ENCODE measurements around the gene GTF2E1.
"Not testable (repeated sequence)": the region's sequence is repeated elsewhere in the genome, so short reads cannot be mapped to it uniquely, and the experiment has no call there.

Gene GTF2E1

GRCh38 chr3:120742198-120742848, at the start of gene GTF2E1, which contains the start of gene RABL3:
Gene GTF2E1 (plus strand): TSS chr3:120742744. CDS start chr3:120750553, 7,809 bp downstream.
Gene RABL3 (minus strand): TSS chr3:120742516. CDS start chr3:120742507, 9 bp downstream.
- DNase-seq (ENCODE audit: low read depth in 2 of 2, low spot score in 1 of 2) = peak; percentile 95 to 97

GRCh38 chr3:120693439-120694171, 48.9 kb upstream of the GTF2E1 start:
- DNase-seq (ENCODE audit: low read depth in 2 of 2, low spot score in 1 of 2) = no peak

GRCh38 chr3:120699333-120699732, 43.2 kb upstream of the GTF2E1 start:
- no peak for DNase-seq (ENCODE audit: low read depth in 2 of 2, low spot score in 1 of 2)

- no peak for DNase-seq (ENCODE audit: low read depth in 2 of 2, low spot score in 1 of 2)
These were observed 36.5 kb upstream of the GTF2E1 start for GRCh38 chr3:120705884-120706582.

- DNase-seq (ENCODE audit: low read depth in 2 of 2, low spot score in 1 of 2) = no peak
These were observed 35.6 kb upstream of the GTF2E1 start for GRCh38 chr3:120706950-120707349.

- DNase-seq (ENCODE audit: low read depth in 2 of 2, low spot score in 1 of 2) = no peak
These were observed 34.1 kb upstream of the GTF2E1 start for GRCh38 chr3:120708408-120708807.

GRCh38 chr3:120710369-120710768, 32.2 kb upstream of the GTF2E1 start:
- DNase-seq (ENCODE audit: low read depth in 2 of 2, low spot score in 1 of 2) = no peak

GRCh38 chr3:120713262-120713661, 29.3 kb upstream of the GTF2E1 start:
- DNase-seq (ENCODE audit: low read depth in 2 of 2, low spot score in 1 of 2) = no peak

- peak; percentile 22 to 62 for DNase-seq (ENCODE audit: low read depth in 2 of 2, low spot score in 1 of 2)
These were observed 23.2 kb upstream of the GTF2E1 start for GRCh38 chr3:120719167-120719834.

GRCh38 chr3:120726791-120727190, 15.8 kb upstream of the GTF2E1 start:
- DNase-seq (ENCODE audit: low read depth in 2 of 2, low spot score in 1 of 2) = no peak

GRCh38 chr3:120730576-120731542, 11.7 kb upstream of the GTF2E1 start:
- DNase-seq (ENCODE audit: low read depth in 2 of 2, low spot score in 1 of 2) = no peak

- not testable (repeated sequence) for DNase-seq (ENCODE audit: low read depth in 2 of 2, low spot score in 1 of 2)
These were observed 4.5 kb upstream of the GTF2E1 start for GRCh38 chr3:120738006-120738405.

GRCh38 chr3:120741320-120741719, 1.2 kb upstream of the GTF2E1 start:
- DNase-seq (ENCODE audit: low read depth in 2 of 2, low spot score in 1 of 2) = no peak

GRCh38 chr3:120741837-120742197, 727 bp upstream of the GTF2E1 start:
- DNase-seq (ENCODE audit: low read depth in 2 of 2, low spot score in 1 of 2) = no peak

- peak in 1 of 2 donors; percentile 3 for DNase-seq (ENCODE audit: low read depth in 2 of 2, low spot score in 1 of 2)
These were observed 363 bp downstream of the GTF2E1 start for GRCh38 chr3:120742849-120743365.

GRCh38 chr3:120743556-120744195, 1.1 kb downstream of the GTF2E1 start:
- no peak for DNase-seq (ENCODE audit: low read depth in 2 of 2, low spot score in 1 of 2)

GRCh38 chr3:120745466-120745865, 2.9 kb downstream of the GTF2E1 start:
- no peak for DNase-seq (ENCODE audit: low read depth in 2 of 2, low spot score in 1 of 2)

- no peak for DNase-seq (ENCODE audit: low read depth in 2 of 2, low spot score in 1 of 2)
These were observed 7.3 kb downstream of the GTF2E1 start for GRCh38 chr3:120749843-120750242.

GRCh38 chr3:120752230-120752629, 9.7 kb downstream of the GTF2E1 start:
- no peak for DNase-seq (ENCODE audit: low read depth in 2 of 2, low spot score in 1 of 2)

GRCh38 chr3:120752865-120753264, 10.3 kb downstream of the GTF2E1 start:
- no peak for DNase-seq (ENCODE audit: low read depth in 2 of 2, low spot score in 1 of 2)
